HL-60 (cell line): ENCODE measurements around the gene MAP3K5.

Source experiments
- GABPA ChIP-seq: IDR thresholded peaks from 2 replicates; pipeline ENCODE4 v1.6.1; 2012; ENCODE audit warnings: low read depth
- TF ChIP-seq, protein P1 (sequence below): IDR thresholded peaks from one replicate; pipeline ENCODE4 v1.5.1; 2011; ENCODE audit warnings: low read length, control low read depth, inconsistent platforms; ENCODE audit not compliant: insufficient read depth

DNA sequence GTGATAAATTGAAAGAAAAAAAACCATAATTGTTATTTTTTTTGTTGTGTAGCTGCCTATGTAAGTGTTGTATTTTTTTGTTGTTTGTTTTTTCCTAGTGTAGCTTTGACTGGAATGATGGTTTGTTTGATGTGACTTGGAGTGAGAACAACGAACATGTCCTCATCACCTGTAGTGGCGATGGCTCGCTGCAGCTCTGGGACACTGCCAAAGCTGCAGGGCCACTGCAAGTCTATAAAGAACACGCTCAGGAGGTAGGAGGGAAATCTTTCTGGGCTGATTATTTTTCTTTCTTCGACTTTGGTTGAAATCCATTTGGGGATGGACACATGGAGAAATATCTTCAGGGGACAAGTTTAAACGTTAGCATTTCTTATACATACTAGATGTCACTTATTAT is 33.9 kb upstream of the MAP3K5 start:
- no peak for TF ChIP-seq GABPA
- TF ChIP-seq, protein P1, sequence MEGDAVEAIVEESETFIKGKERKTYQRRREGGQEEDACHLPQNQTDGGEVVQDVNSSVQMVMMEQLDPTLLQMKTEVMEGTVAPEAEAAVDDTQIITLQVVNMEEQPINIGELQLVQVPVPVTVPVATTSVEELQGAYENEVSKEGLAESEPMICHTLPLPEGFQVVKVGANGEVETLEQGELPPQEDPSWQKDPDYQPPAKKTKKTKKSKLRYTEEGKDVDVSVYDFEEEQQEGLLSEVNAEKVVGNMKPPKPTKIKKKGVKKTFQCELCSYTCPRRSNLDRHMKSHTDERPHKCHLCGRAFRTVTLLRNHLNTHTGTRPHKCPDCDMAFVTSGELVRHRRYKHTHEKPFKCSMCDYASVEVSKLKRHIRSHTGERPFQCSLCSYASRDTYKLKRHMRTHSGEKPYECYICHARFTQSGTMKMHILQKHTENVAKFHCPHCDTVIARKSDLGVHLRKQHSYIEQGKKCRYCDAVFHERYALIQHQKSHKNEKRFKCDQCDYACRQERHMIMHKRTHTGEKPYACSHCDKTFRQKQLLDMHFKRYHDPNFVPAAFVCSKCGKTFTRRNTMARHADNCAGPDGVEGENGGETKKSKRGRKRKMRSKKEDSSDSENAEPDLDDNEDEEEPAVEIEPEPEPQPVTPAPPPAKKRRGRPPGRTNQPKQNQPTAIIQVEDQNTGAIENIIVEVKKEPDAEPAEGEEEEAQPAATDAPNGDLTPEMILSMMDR: no peak
